Activated naive CD4-positive, alpha-beta T cell treated with anti-CD3 and anti-CD28 coated beads, Interleukin-2, amount 50 U/mL, for 16 hours (primary cell): ENCODE results near the gene CFAP69.
"Not testable (repeated sequence)": the region's sequence is repeated elsewhere in the genome, so short reads cannot be mapped to it uniquely, and the experiment has no call there.

Experiments
- DNase-seq: peaks from one replicate; pipeline ENCODE4 v3.0.0-alpha.2; 2020

CFAP69 gene

DNA sequence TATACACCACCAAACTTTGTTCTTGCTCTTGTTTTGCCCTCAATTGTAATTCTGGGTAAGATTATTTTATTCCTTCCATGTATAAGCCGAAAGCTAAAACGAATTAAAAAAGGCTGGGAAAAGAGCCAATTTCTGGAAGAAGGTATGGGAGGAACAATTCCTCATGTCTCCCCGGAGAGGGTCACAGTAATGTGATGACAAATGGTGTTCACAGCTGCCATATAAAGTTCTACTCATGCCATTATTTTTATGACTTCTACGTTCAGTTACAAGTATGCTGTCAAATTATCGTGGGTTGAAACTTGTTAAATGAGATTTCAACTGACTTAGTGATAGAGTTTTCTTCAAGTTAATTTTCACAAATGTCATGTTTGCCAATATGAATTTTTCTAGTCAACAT is 12.5 kb upstream of the CFAP69 start:
- DNase-seq = no peak

GRCh38 chr7:90233569-90233968 is 11.4 kb upstream of the CFAP69 start:
- DNase-seq = no peak

- DNase-seq = no peak
Measured at GRCh38 chr7:90236721-90237289, 8.2 kb upstream of the CFAP69 start.

- DNase-seq = no peak
Measured at GRCh38 chr7:90238022-90238421, 7.0 kb upstream of the CFAP69 start.

DNA sequence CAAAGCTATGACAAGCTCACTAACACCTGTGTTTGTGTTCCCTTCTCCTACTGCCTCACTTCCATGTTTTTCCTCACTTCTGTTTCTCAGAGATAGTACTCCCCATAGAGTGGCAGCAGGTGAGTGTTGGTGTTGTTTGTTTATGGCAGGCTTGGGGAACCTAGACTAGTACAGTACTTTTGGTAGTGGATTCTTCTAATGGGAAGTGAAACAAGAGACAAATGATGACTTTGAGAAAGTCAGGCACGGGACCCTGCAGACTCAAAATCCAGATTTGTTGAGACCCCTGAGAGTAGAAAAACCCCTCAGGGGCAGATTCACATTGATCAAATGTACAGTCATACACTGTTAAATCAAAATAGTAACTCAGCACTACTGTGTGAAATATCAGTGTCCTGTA is 6.4 kb upstream of the CFAP69 start:
- no peak for DNase-seq

DNA sequence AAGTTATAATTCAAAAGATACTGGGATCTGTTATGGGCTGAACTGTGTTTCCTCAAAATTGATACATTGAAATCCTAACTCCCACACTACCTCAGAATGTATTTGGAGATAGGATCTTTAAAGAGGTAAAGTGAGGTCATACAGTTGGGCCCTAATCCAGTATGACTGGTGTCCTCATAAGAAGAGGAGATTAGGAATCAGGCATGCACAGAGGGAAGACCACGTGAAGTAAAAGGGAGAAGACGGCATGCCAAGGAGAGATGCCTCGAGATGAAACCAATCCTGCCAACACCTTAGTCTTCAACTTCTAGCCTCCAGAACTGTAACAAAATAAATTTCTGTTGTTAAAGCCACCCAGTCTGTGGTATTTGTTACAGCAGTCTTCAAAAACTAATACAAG is 5.9 kb upstream of the CFAP69 start:
- DNase-seq = no peak

DNA sequence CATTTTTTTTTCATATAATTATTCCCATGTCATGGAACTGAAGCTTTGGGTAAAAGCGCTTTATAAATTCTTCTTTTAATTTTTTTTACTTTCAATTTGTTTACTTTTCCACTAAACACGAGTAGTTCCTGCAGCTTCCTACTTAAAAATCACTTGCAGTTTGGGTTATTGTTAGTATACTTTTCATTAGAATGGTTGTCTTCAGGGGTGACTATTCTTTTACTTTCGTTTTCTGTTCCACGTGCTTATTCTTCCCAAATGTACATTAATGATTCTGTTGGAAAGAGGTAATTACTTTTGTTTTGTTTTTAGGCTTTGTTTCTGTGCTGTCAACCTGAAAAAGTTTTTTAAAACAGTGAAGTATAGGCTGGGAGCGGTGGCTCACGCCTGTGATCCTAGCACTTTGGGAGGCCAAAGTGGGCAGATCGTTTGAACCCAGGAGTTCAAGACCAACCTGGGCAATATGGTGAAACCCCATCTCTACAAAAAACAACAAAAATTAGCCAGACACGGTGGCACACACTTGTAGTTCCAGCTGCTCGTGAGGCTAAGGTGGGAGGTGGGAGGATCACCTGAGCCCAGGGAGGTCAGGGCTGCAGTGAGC is 5.2 kb upstream of the CFAP69 start:
- DNase-seq = no peak

- DNase-seq = no peak
Measured at GRCh38 chr7:90242369-90243168, 2.4 kb upstream of the CFAP69 start.

- DNase-seq = no peak
Measured at GRCh38 chr7:90243556-90243955, 1.4 kb upstream of the CFAP69 start.

DNA sequence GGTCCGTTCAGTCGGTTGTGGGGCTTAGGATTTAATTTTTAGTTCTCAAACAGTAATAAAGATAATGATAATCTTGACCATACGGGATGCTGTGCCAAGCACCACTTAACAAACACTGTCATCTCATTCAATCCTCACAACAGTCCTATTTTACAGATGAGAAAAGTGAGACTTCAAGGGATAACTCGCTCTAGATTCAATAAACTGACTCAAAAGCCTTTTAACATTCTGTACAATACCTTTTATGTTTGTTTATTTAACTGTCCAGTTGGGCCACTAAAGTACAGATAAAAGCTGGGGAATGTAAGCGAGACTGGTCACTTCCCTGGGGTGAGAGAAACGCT is 437 bp upstream of the CFAP69 start:
- no peak for DNase-seq

GRCh38 chr7:90246171-90246570 is 1.2 kb downstream of the CFAP69 start:
- no peak for DNase-seq

GRCh38 chr7:90248706-90249105 is 3.7 kb downstream of the CFAP69 start:
- DNase-seq = no peak

DNA sequence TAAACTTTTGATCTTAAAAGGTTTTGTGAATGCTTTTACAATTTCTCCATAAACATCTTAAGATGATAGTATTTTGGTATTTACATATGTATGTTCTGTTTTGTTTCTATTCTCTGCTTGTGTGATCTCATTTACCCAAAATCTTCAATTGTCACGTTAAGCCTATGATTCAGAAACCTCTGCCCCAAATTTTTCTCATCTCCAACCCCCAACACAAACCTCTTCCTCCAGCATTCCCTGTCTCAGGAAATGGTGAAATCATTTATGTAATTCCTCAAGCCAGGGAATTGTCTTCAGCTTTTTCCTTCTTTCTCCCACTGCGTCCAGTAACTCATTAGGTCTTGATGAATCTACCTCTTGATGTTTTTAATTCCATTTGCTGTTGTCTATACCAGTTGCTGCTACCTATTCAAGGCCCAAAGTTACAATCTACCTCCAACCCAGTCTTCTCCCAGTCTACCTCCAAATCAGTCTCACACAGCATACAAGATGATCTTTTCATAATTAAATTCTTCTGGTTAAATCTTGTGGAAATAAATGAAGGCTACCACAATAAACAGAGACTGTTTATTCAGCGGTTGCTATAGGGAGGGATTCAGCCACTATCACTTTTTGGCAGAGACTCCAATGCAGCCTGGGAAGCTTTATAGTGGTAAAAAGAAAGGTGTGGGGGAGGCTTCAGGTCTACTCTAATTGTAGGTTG is 5.8 kb downstream of the CFAP69 start:
- no peak for DNase-seq

DNA sequence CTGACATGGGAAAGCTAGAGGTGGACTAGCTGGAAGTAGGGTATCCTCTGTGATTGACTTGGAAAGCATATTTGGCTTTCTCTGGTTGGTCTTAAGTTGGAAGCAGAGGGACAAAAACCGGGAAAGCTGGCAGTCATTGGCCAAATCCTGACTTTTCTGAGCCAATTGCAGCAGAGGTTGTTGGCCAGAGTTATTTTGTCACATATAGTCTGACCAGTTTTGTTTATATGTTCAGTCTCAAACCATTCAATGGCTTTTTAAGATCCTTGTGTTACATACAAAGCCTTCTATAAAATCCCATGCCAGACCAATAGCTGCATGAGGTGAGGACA is 6.3 kb downstream of the CFAP69 start:
- DNase-seq = no peak

- not testable (repeated sequence) for DNase-seq
Measured at GRCh38 chr7:90256011-90256410, 11.0 kb downstream of the CFAP69 start.

DNA sequence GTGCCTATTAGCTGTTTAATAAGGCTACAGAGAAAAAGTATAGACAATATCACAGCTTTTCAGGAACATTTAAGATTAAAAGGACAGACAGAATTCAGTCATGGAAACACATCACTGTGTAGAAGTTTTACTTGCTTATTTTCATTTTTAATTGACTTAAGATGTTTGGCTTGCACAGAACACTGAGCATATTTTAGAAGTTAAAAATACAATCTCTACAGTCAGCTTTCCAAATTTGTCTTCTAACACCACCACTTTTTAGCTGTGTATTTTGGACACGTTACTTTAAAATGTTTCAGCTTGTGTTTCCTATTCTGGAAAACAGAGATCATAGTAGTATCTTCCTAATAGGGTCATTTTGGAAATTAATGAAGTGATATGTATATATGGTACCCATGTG is 11.8 kb downstream of the CFAP69 start:
- no peak for DNase-seq

GRCh38 chr7:90261441-90261840 is 16.5 kb downstream of the CFAP69 start:
- no peak for DNase-seq

- no peak for DNase-seq
Measured at GRCh38 chr7:90262438-90262837, 17.5 kb downstream of the CFAP69 start.

- no peak for DNase-seq
Measured at GRCh38 chr7:90266808-90267207, 21.8 kb downstream of the CFAP69 start.

GRCh38 chr7:90267263-90267858 is 22.4 kb downstream of the CFAP69 start:
- DNase-seq = no peak

GRCh38 chr7:90269163-90269562 is 24.2 kb downstream of the CFAP69 start:
- no peak for DNase-seq

GRCh38 chr7:90270431-90271178 is 25.6 kb downstream of the CFAP69 start:
- no peak for DNase-seq

- no peak for DNase-seq
Measured at GRCh38 chr7:90271753-90272152, 26.8 kb downstream of the CFAP69 start.
